AG04449 (cell line): ENCODE data around the gene GABRG3.

ENCODE experiments used
- CTCF ChIA-PET: fragments of 350-600 bp; formaldehyde crosslinking; extraction: SDS; loops from one replicate; lab custom pipeline; 2021; ENCODE audit warnings: antibody characterized with exemption; lab: Yijun Ruan, JAX
- POLR2A ChIA-PET: fragments of 400-600, 350-600 bp; formaldehyde crosslinking; extraction: SDS; loops from one replicate; lab custom pipeline; 2020; ENCODE audit warnings: antibody characterized with exemption, inconsistent platforms; lab: Yijun Ruan, JAX
- DNase-seq: peaks from one replicate; pipeline ENCODE4 v3.0.0-alpha.2; 2010; ENCODE audit warnings: low read depth, low spot score
- H3K4me3 ChIP-seq: 2 replicates; pipeline ENCODE4 v1.5.1; 2011; ENCODE audit warnings: low read depth, mild to moderate bottlenecking, control low read depth, low read length
- TF ChIP-seq, protein P1 (sequence below): IDR thresholded peaks from one replicate; pipeline ENCODE4 v1.5.1; 2011; ENCODE audit warnings: mild to moderate bottlenecking, moderate library complexity, low read length, control low read depth, inconsistent platforms; ENCODE audit not compliant: insufficient read depth; ENCODE audit errors: missing control alignments

Gene GABRG3

DNA sequence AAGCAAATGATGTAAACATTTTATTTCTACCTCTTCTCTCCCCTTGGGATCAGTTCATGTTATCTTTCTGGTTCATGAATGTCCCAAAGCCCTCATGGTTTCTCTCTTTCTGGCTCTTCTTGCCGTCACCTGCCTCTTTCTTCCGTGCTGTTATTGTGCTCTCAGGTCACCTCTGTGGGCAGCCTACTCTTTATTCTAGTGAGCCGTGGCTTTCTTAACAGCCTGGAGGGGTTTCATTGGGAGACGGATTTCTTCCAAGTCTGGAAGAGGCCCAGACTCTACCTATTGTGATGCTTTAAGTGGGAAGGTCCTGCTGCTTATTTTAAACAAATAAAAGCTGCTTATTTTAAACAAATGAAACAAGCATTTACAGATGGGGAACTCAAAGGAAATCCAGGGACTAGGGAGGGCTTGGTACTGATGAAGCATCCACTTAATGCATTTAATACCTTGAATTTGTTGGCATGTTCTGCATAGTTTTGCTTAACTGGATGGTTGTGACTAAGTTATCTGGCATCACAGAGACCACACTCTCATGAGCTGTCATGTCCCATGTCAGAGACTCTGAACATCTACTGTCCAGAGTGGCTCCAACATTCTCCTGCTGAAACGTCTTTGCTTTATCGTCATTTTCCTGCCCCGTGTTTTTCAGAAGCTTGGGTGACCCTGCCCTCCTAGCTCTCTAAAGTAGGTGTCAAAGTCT, 443.3 kb downstream of the GABRG3 start:
- CTCF ChIA-PET, result no interaction called here
- TF ChIP-seq, protein P1, sequence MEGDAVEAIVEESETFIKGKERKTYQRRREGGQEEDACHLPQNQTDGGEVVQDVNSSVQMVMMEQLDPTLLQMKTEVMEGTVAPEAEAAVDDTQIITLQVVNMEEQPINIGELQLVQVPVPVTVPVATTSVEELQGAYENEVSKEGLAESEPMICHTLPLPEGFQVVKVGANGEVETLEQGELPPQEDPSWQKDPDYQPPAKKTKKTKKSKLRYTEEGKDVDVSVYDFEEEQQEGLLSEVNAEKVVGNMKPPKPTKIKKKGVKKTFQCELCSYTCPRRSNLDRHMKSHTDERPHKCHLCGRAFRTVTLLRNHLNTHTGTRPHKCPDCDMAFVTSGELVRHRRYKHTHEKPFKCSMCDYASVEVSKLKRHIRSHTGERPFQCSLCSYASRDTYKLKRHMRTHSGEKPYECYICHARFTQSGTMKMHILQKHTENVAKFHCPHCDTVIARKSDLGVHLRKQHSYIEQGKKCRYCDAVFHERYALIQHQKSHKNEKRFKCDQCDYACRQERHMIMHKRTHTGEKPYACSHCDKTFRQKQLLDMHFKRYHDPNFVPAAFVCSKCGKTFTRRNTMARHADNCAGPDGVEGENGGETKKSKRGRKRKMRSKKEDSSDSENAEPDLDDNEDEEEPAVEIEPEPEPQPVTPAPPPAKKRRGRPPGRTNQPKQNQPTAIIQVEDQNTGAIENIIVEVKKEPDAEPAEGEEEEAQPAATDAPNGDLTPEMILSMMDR, result no peak
- DNase-seq, result no peak
- POLR2A ChIA-PET, result no interaction called here
- H3K4me3 ChIP-seq, result no peak overlapping the region

DNA sequence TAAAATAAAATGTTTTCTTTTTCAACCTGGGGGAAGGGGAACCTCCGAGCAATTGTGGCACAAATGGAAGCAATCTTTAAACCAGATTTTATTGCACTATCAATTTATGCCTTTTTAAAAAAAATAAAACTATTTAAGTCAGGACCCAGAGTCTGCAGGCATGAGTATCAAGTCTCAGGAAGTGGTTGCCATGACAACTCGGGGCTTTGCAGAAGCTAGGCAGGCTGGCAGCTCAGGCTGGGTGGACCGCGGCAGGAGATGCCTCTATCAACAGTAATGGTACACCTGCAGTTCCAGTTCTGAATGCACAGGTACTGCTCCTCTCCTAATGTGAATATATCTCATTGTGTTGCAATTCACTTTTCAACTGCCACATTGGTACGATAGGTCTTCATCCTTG, 447.7 kb downstream of the GABRG3 start:
- TF ChIP-seq, protein P1, result no peak
- H3K4me3 ChIP-seq, result no peak overlapping the region
- no peak for DNase-seq
- ChIA-PET POLR2A (no interaction called here), CTCF (no interaction called here)

- no peak overlapping the region for H3K4me3 ChIP-seq
- CTCF ChIA-PET, result no interaction called here
- TF ChIP-seq, protein P1, result no peak
- no peak for DNase-seq
- POLR2A ChIA-PET, result no interaction called here
Observed at GRCh38 chr15:27422997-27423396, 452.0 kb downstream of the GABRG3 start.

DNA sequence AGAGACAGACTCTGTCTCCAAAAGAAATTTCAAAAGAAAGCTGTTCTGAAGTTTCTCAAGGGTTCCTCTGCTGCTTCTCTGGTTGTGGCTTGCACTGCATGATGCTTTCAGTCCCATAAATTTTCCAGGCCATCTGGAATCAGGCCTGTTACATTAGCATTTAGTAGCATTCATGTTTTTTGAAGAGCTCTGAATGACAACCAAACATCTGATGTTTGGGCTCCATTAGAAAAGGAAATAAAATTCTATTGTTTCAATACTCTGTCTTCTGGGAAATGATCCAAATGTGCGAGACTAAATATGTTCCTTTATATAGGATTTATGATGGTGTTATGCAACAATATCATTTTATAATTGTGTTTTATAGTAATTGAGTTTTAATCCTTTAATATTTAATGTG, 455.8 kb downstream of the GABRG3 start:
- no peak for DNase-seq
- H3K4me3 ChIP-seq, result no peak overlapping the region
- TF ChIP-seq, protein P1, result no peak
- CTCF ChIA-PET, result no interaction called here
- POLR2A ChIA-PET, result no interaction called here

GRCh38 chr15:27427276-27427675, 456.3 kb downstream of the GABRG3 start:
- POLR2A ChIA-PET, result no interaction called here
- TF ChIP-seq, protein P1, result no peak
- DNase-seq, result no peak
- H3K4me3 ChIP-seq, result no peak overlapping the region
- CTCF ChIA-PET, result no interaction called here

- TF ChIP-seq, protein P1, result no peak
- ChIA-PET POLR2A (no interaction called here), CTCF (no interaction called here)
- H3K4me3 ChIP-seq, result no peak overlapping the region
- DNase-seq, result no peak
Observed at GRCh38 chr15:27428151-27428550, 457.2 kb downstream of the GABRG3 start.
